Panc1 (cell line): ENCODE measurements around the gene AGO1. TPM values are rescaled to one million over a fixed set of nuclear protein-coding genes. Genes with fewer than 3 reads are reported as not detected.
A peak's percentile ranks its signal among the peaks of the same experiment; 100 is the strongest.
"Not testable (repeated sequence)": the region's sequence is repeated elsewhere in the genome, so short reads cannot be mapped to it uniquely, and the experiment has no call there.

Experiments
- ATAC-seq: fragments of 200-7000 bp; cut with Tn5 transposase; 2 replicates; pipeline ENCODE4 v1.9.1; 2020; ENCODE audit warnings: mild to moderate bottlenecking, moderate library complexity
- BruUV-seq: library from RNA; stranded (reverse); fragments of 400-500 nt; replicated peaks from 2 replicates; lab custom pipeline; 2021; lab: Mats Ljungman, UMichigan
- CTCF ChIA-PET: fragments of 300-600 bp; sonication (Branson Sonifier 250); formaldehyde crosslinking; loops from one replicate; lab custom pipeline; 2022; ENCODE audit warnings: antibody characterized with exemption; lab: Charles Lee
- POLR2A ChIA-PET: fragments of 300-600 bp; sonication (Branson Sonifier 250); formaldehyde crosslinking; loops from one replicate; lab custom pipeline; 2022; ENCODE audit warnings: antibody characterized with exemption; lab: Charles Lee
- DNase-seq: peaks from one replicate; pipeline ENCODE4 v3.0.0-alpha.2; 2010; ENCODE audit warnings: low read depth, low spot score
- H3K27ac ChIP-seq: 2 replicates; pipeline ENCODE4 v1.5.1; 2011; ENCODE audit warnings: mild to moderate bottlenecking, low read length, inconsistent platforms
- H3K27me3 ChIP-seq: fragments of 200-500 bp; sonication (Bioruptor generic); 2 replicates; pipeline ENCODE4 v1.6.0; 2014; ENCODE audit warnings: low read length, inconsistent platforms; ENCODE audit not compliant: control insufficient read depth, insufficient read depth
- H3K36me3 ChIP-seq: fragments of 200-500 bp; sonication (Bioruptor generic); 2 replicates; pipeline ENCODE4 v1.5.1; 2014; ENCODE audit warnings: inconsistent platforms, mild to moderate bottlenecking, low read length, moderate library complexity; ENCODE audit not compliant: control insufficient read depth, insufficient read depth
- H3K4me1 ChIP-seq: 2 replicates; pipeline ENCODE4 v1.5.1; 2011; ENCODE audit warnings: inconsistent platforms, mild to moderate bottlenecking, low read length, moderate library complexity; ENCODE audit not compliant: control insufficient read depth, insufficient read depth
- H3K4me3 ChIP-seq, 2 experiments: 2 replicates each; pipeline ENCODE4 v1.5.1; 2011 to 2012; ENCODE audit warnings: low read depth in 2 of 2, low read length in 2 of 2, mild to moderate bottlenecking in 2 of 2, inconsistent platforms in 1 of 2, moderate library complexity in 1 of 2
- H3K9me3 ChIP-seq: fragments of 200-500 bp; sonication (Bioruptor generic); 2 replicates; pipeline ENCODE4 v1.5.1; 2014; ENCODE audit warnings: low read depth, mild to moderate bottlenecking, inconsistent platforms, low read length, moderate library complexity; ENCODE audit not compliant: control insufficient read depth, insufficient read depth
- REST ChIP-seq, 2 experiments: IDR thresholded peaks; 2 replicates each; pipeline ENCODE4 v1.6.1; 2011 to 2012; ENCODE audit warnings: low read depth in 2 of 2, control low read depth in 1 of 2, low read length in 1 of 2, mild to moderate bottlenecking in 1 of 2, moderate library complexity in 1 of 2; ENCODE audit not compliant: insufficient read depth in 1 of 2
- SIN3A ChIP-seq: IDR thresholded peaks from 2 replicates; pipeline ENCODE4 v1.6.1; 2012; ENCODE audit warnings: low read depth, mild to moderate bottlenecking, low read length, moderate library complexity, borderline replicate concordance; ENCODE audit not compliant: insufficient read depth
- TCF7L2 ChIP-seq: IDR thresholded peaks from 2 replicates; pipeline ENCODE4 v1.6.1; 2011; ENCODE audit warnings: mild to moderate bottlenecking, low read depth, low read length, inconsistent platforms
- in situ Hi-C: cut with HindIII; loops from 2 replicates; pipeline ENCODE4 v1.10.0; 2016; ENCODE audit warnings: low sequenced_read_pairs, low pct_unique_long_range_greater_than_20kb
- intact Hi-C: fragments of 100-400 bp; cut with micrococcal nuclease; formaldehyde crosslinking; loops from one replicate; pipeline ENCODE4 v1.10.0; 2022; ENCODE audit not compliant: unreplicated experiment
- total RNA-seq: library from RNA; stranded (reverse); gene quantifications from one replicate; pipeline ENCODE4 v1.2.1, GENCODE V29; 2021; ENCODE audit not compliant: unreplicated experiment

AGO1 gene
- total RNA-seq, 1 experiment from 2014 or later, result 40.1 TPM

- peaks cover 17% of the 10 kb centered on the region for H3K4me1 ChIP-seq
- H3K4me3 ChIP-seq, result no peak overlapping the region
- ChIA-PET CTCF (no interaction called here), POLR2A (interaction anchor here (0.6 kb wide), 1 partner anchor 110 kb away, joined by 5 read pairs; no protein-coding TSS in a partner anchor)
- peaks cover 17% of the 10 kb centered on the region; the same call in 1 of the 2 replicates for H3K36me3 ChIP-seq
- TF ChIP-seq SIN3A (no peak), REST (IDR thresholded peaks at IDR 0.05; ENCODE audit: insufficient read depth in 1 of 2, low read depth in 2 of 2, low read length in 1 of 2) (no peak)
- no peak for DNase-seq
- H3K27me3 ChIP-seq, result no peaks in the 10 kb centered on the region
- H3K27ac ChIP-seq, result no peak overlapping the region
- in situ Hi-C loops, result no loop called here
- intact Hi-C loops, result no loop called here
- no peak for ATAC-seq
- no peaks in the 10 kb centered on the region for H3K9me3 ChIP-seq
- BruUV-seq, result no TSS peak
These were observed 4.5 kb downstream of the AGO1 start for GRCh38 chr1:35887508-35887907.

GRCh38 chr1:35888255-35888654 lies 5.2 kb downstream of the AGO1 start:
- peaks cover 17% of the 10 kb centered on the region for H3K4me1 ChIP-seq
- ATAC-seq, result no peak
- intact Hi-C loops (no loop called here), in situ Hi-C loops (no loop called here)
- H3K4me3 ChIP-seq, result no peak overlapping the region
- POLR2A ChIA-PET, result no interaction called here
- no peak for TF ChIP-seq TCF7L2
- TSS peak; percentile 8 for BruUV-seq
- CTCF ChIA-PET, result no interaction called here
- no peaks in the 10 kb centered on the region for H3K9me3 ChIP-seq
- H3K27me3 ChIP-seq, result no peaks in the 10 kb centered on the region
- no peak overlapping the region for H3K27ac ChIP-seq
- no peak for DNase-seq
- peaks cover 18% of the 10 kb centered on the region; the same call in 1 of the 2 replicates for H3K36me3 ChIP-seq

GRCh38 chr1:35888981-35889380 lies 6.0 kb downstream of the AGO1 start:
- H3K4me3 ChIP-seq, in situ Hi-C loops, H3K9me3 ChIP-seq, BruUV-seq, H3K27me3 ChIP-seq, intact Hi-C loops, ATAC-seq, CTCF ChIA-PET, H3K27ac ChIP-seq, DNase-seq: not testable (repeated sequence)
- Histone ChIP-seq H3K4me1 (peaks cover 17% of the 10 kb centered on the region), H3K36me3 (peaks cover 14% of the 10 kb centered on the region; the same call in 1 of the 2 replicates)
- POLR2A ChIA-PET, result interaction anchor here (0.7 kb wide), 1 partner anchor 183 kb away, joined by 6 read pairs; no protein-coding TSS in a partner anchor
